HepG2 (cell line): ENCODE data around the gene STRIP1. TPM values are rescaled to one million over a fixed set of nuclear protein-coding genes. Genes with fewer than 3 reads are reported as not detected.

Experiments
- ATAC-seq: fragments of 200-7000 bp; cut with Tn5 transposase; 3 replicates; pipeline ENCODE4 v1.9.1; 2020; ENCODE audit warnings: mild to moderate bottlenecking, moderate library complexity
- BruUV-seq: library from RNA; stranded (reverse); fragments of 400-500 nt; replicated peaks from 2 replicates; lab custom pipeline; 2021; lab: Mats Ljungman, UMichigan
- CTCF ChIA-PET: fragments of 300-600 bp; formaldehyde crosslinking; extraction: SDS; loops from one replicate; lab custom pipeline; 2021; ENCODE audit warnings: low total read pairs, inconsistent platforms, low intra/inter-chr PET ratio; lab: Yijun Ruan, JAX
- POLR2A ChIA-PET: fragments of 350-600 bp; sonication (Branson Sonifier 250); formaldehyde crosslinking; loops from one replicate; lab custom pipeline; 2020; ENCODE audit warnings: antibody characterized with exemption, inconsistent platforms; lab: Yijun Ruan, JAX
- DNase-seq: peaks from one replicate; pipeline ENCODE4 v3.0.0-alpha.2; 2015; ENCODE audit warnings: low spot score
- FAIRE-seq: peaks from 3 replicates; lab custom pipeline; 2011; peaks lifted over from hg19 to GRCh38; lab: Jason Lieb, UNC
- H2AFZ ChIP-seq: one replicate; pipeline ENCODE4 v1.6.1; 2011; ENCODE audit warnings: low read length, inconsistent platforms
- H3K27ac ChIP-seq: fragments of 300-600 bp; 3 replicates; pipeline ENCODE4 v1.8.0; 2011; ENCODE audit warnings: mixed run types, mild to moderate bottlenecking, mixed read lengths, low read length, inconsistent platforms; ENCODE audit not compliant: insufficient read depth; ENCODE audit errors: extremely low read length
- H3K27me3 ChIP-seq, 2 experiments: fragments of 200-600 bp in 1 of 2; 2 replicates in 1 of 2; 3 replicates in 1 of 2; pipeline versions ENCODE4 v1.6.0 to v1.8.0; 2011; ENCODE audit warnings: low read length in 2 of 2, mild to moderate bottlenecking in 2 of 2, moderate library complexity in 2 of 2, inconsistent platforms in 1 of 2; ENCODE audit not compliant: insufficient read depth in 2 of 2, control insufficient read depth in 1 of 2
- H3K36me3 ChIP-seq, 2 experiments: fragments of 200-600 bp in 1 of 2; replicated peaks in 1 of 2; 2 replicates in 1 of 2; 3 replicates in 1 of 2; pipeline versions ENCODE4 v1.5.1 to v1.8.0; 2011; ENCODE audit warnings: low read length in 2 of 2, inconsistent platforms in 1 of 2; ENCODE audit not compliant: insufficient read depth in 2 of 2, control insufficient read depth in 1 of 2
- H3K4me1 ChIP-seq: 2 replicates; pipeline ENCODE4 v1.5.1; 2012; ENCODE audit warnings: low read length, inconsistent platforms; ENCODE audit not compliant: insufficient read depth
- H3K4me2 ChIP-seq: 2 replicates; pipeline ENCODE4 v1.6.0; 2011; ENCODE audit warnings: low read depth, low read length, inconsistent platforms
- H3K4me3 ChIP-seq, 3 experiments: fragments of 200-600 bp in 1 of 3; sonication (generic), shearing (Covaris generic) in 1 of 3; replicated peaks in 1 of 3; 2 replicates each; pipeline ENCODE4 v1.5.1; 2011 to 2016; ENCODE audit warnings: low read length in 3 of 3, inconsistent platforms in 2 of 3, low read depth in 2 of 3, mild to moderate bottlenecking in 2 of 3, control low read depth in 1 of 3, mixed read lengths in 1 of 3; ENCODE audit not compliant: insufficient read depth in 1 of 3
- H3K79me2 ChIP-seq: one replicate; pipeline ENCODE4 v1.6.1; 2011; ENCODE audit warnings: low read length, inconsistent platforms; ENCODE audit not compliant: insufficient read depth
- H3K9ac ChIP-seq: 2 replicates; pipeline ENCODE4 v1.6.0; 2011; ENCODE audit warnings: mild to moderate bottlenecking, low read depth, low read length, inconsistent platforms; ENCODE audit not compliant: insufficient read depth
- H3K9me3 ChIP-seq: 2 replicates; pipeline ENCODE4 v1.5.1; 2012; ENCODE audit warnings: mild to moderate bottlenecking, low read length
- H4K20me1 ChIP-seq: 2 replicates; pipeline ENCODE4 v1.6.0; 2011; ENCODE audit warnings: inconsistent platforms, mild to moderate bottlenecking, low read length, moderate library complexity; ENCODE audit not compliant: insufficient read depth
- ATAD3A ChIP-seq: sonication (generic); formaldehyde crosslinking; IDR thresholded peaks from 2 replicates; pipeline ENCODE4 v1.4.0; 2020; ENCODE audit warnings: missing genetic modification reagents
- HOXD1 ChIP-seq: sonication (generic); formaldehyde crosslinking; IDR thresholded peaks from 2 replicates; pipeline ENCODE4 v1.5.0; 2020; ENCODE audit warnings: missing genetic modification reagents
- IRF2 ChIP-seq: IDR thresholded peaks from 2 replicates; pipeline ENCODE4 v1.6.1; 2018; ENCODE audit warnings: missing genetic modification reagents, missing compliant biosample characterization
- KAT7 ChIP-seq: IDR thresholded peaks from 2 replicates; pipeline ENCODE4 v1.6.1; 2018; ENCODE audit warnings: borderline replicate concordance, missing compliant biosample characterization
- SCMH1 ChIP-seq: sonication (generic); formaldehyde crosslinking; IDR thresholded peaks from 2 replicates; pipeline ENCODE4 v1.9.0; 2021; ENCODE audit warnings: missing genetic modification reagents, mild to moderate bottlenecking, borderline replicate concordance
- U2AF1 ChIP-seq: fragments of 200-400 bp; formaldehyde crosslinking; optimal IDR thresholded peaks from 2 replicates; pipeline ENCODE3; 2017; ENCODE audit warnings: mild to moderate bottlenecking, low read depth, low read length
- ZBTB43 ChIP-seq: sonication (generic); formaldehyde crosslinking; conservative IDR thresholded peaks from 2 replicates; pipeline ENCODE4 v1.4.0; 2020; ENCODE audit warnings: missing genetic modification reagents
- ZNF704 ChIP-seq: sonication (generic); formaldehyde crosslinking; IDR thresholded peaks from 2 replicates; pipeline ENCODE4 v1.8.1; 2023; ENCODE audit warnings: mild to moderate bottlenecking, inconsistent platforms, moderate library complexity, missing genetic modification reagents, borderline replicate concordance
- WGBS: methylation state at CpG from one replicate; pipeline ENCODE4 v1.1.6; 2017; ENCODE audit warnings: low lambda C conversion rate; 5-methylcytosine and 5-hydroxymethylcytosine counted together
- in situ Hi-C: cut with HindIII; loops from 2 replicates; pipeline ENCODE4 v1.10.0; 2017; ENCODE audit warnings: low pct_unique_long_range_greater_than_20kb; ENCODE audit not compliant: extremely low pct_ligation_motif_present
- intact Hi-C: fragments of 100-400 bp; cut with micrococcal nuclease; formaldehyde crosslinking; loops from one replicate; pipeline ENCODE4 v1.10.0; 2022; ENCODE audit not compliant: unreplicated experiment
- polyA plus RNA-seq, 8 experiments: library from polyadenylated mRNA; depleted of rRNA in 3 of 8; stranded (reverse) in 7 of 8; unstranded in 1 of 8; fragments of >200 nt; fragmentation: Illumina TruSeq in 4 of 8; extraction: Trizol in 4 of 8; gene quantifications; 2 replicates each; pipeline versions ENCODE4 v1.2.1 to v1.2.3, GENCODE V29; 2011 to 2016; ENCODE audit warnings: low read depth in 4 of 8, missing spikeins in 1 of 8, mixed read lengths in 1 of 8; ENCODE audit not compliant: insufficient read depth in 1 of 8
- total RNA-seq, 5 experiments: library from RNA; depleted of rRNA; stranded (reverse); fragments of >200 nt; fragmentation: Illumina TruSeq; extraction: Trizol; gene quantifications; 2 replicates each; pipeline ENCODE4 v1.2.3, GENCODE V29; 2016; ENCODE audit warnings: low read depth in 1 of 5
- TF ChIP-seq, protein P1 (sequence below): sonication (generic); formaldehyde crosslinking; IDR thresholded peaks from 2 replicates; pipeline ENCODE4 v1.8.0; 2022; ENCODE audit warnings: missing genetic modification reagents, mild to moderate bottlenecking, borderline replicate concordance

The STRIP1 gene
- total and polyA plus RNA-seq, 2 of the 13 experiments (the other 11 are each of a cell fraction or from before 2014, with no cell fraction given), result 20.9 to 27.9 TPM

- CTCF ChIA-PET, result no interaction called here
- peaks cover 24% of the 10 kb centered on the region for H3K4me1 ChIP-seq
- BruUV-seq, result no TSS peak
- no peak overlapping the region for H3K4me2 ChIP-seq
- H4K20me1 ChIP-seq, result peaks cover 4% of the 10 kb centered on the region; the same call in 1 of the 2 replicates
- no peaks in the 10 kb centered on the region for H3K9me3 ChIP-seq
- no peak overlapping the region for H3K4me3 ChIP-seq
- peaks cover 25% of the 10 kb centered on the region for H3K79me2 ChIP-seq
- H3K36me3 ChIP-seq, result peaks cover 21 to 53% of the 10 kb centered on the region in 2 experiments
- in situ Hi-C loops, result no loop called here
- TF ChIP-seq U2AF1 (no peak), ZNF704 (CRISPR knock-in tag) (no peak), HOXD1 (no peak), IRF2 (no peak), KAT7 (CRISPR knock-in tag) (no peak), ATAD3A (CRISPR knock-in tag) (no peak), ZBTB43 (CRISPR knock-in tag) (no peak), SCMH1 (CRISPR knock-in tag) (no peak)
- TF ChIP-seq, protein P1, sequence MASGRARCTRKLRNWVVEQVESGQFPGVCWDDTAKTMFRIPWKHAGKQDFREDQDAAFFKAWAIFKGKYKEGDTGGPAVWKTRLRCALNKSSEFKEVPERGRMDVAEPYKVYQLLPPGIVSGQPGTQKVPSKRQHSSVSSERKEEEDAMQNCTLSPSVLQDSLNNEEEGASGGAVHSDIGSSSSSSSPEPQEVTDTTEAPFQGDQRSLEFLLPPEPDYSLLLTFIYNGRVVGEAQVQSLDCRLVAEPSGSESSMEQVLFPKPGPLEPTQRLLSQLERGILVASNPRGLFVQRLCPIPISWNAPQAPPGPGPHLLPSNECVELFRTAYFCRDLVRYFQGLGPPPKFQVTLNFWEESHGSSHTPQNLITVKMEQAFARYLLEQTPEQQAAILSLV (CRISPR knock-in tag), result no peak
- TF ChIP-seq, all 625 proteins: peak for 0
- ATAC-seq, result no peak
- no peak for DNase-seq
- Histone ChIP-seq H3K9ac (no peak overlapping the region), H2AFZ (no peak overlapping the region), H3K27me3 (no peaks in the 10 kb centered on the region), H3K27ac (no peak overlapping the region)
- 100% methylated on average over 3 of the region's 5 CpGs for WGBS
- intact Hi-C loops, result no loop called here
- no peak for FAIRE-seq
- POLR2A ChIA-PET, result no interaction called here
Observed at GRCh38 chr1:110038271-110038670, 3.8 kb downstream of the STRIP1 start.
